HCT116 (cell line): Measurements from ENCODE around the gene C10orf105. TPM values are rescaled to one million over a fixed set of nuclear protein-coding genes. Genes with fewer than 3 reads are reported as not detected.

Experiments
- ATAC-seq: fragments of 200-7000 bp; cut with Tn5 transposase; 2 replicates; pipeline ENCODE4 v1.9.1; 2020; ENCODE audit warnings: mild to moderate bottlenecking, moderate library complexity
- BruUV-seq: library from RNA; stranded (reverse); fragments of 400-500 nt; replicated peaks from 2 replicates; lab custom pipeline; 2021; lab: Mats Ljungman, UMichigan
- CTCF ChIA-PET: fragments of 300-600 bp; sonication (Branson Sonifier 250); formaldehyde crosslinking; loops from one replicate; lab custom pipeline; 2021; ENCODE audit warnings: antibody characterized with exemption; lab: Charles Lee
- POLR2A ChIA-PET: fragments of 300-600, 350-600 bp; sonication (Branson Sonifier 250); formaldehyde crosslinking; loops from one replicate; lab custom pipeline; 2021; ENCODE audit warnings: antibody characterized with exemption; lab: Charles Lee
- RAD21 ChIA-PET, 2 experiments: fragments of 300-600 bp; sonication (Branson Sonifier 250); formaldehyde crosslinking; loops; one replicate each; lab custom pipeline; 2023; ENCODE audit warnings: low total read pairs in 2 of 2; ENCODE audit not compliant: uncharacterized antibody in 2 of 2, unreplicated experiment in 2 of 2, low non-redundant PET in 1 of 2; lab: Charles Lee
- DNase-seq: peaks from one replicate; pipeline ENCODE4 v3.0.0-alpha.2; 2010; ENCODE audit warnings: low read depth, low spot score
- H2AFZ ChIP-seq: fragments of 200-600 bp; shearing (Covaris generic), sonication (generic); 2 replicates; pipeline ENCODE4 v1.6.1; 2017; ENCODE audit warnings: low read depth, mixed run types, mixed read lengths, antibody characterized with exemption, low read length; ENCODE audit not compliant: poor library complexity, severe bottlenecking
- H3K27ac ChIP-seq: 2 replicates; pipeline ENCODE4 v1.5.1; 2012; ENCODE audit warnings: low read depth, low read length
- H3K27me3 ChIP-seq: fragments of 200-600 bp; sonication (generic); 2 replicates; pipeline ENCODE4 v1.6.1; 2016; ENCODE audit warnings: mixed run types, low read length, mixed read lengths; ENCODE audit not compliant: insufficient read depth
- H3K36me3 ChIP-seq, 2 experiments: fragments of 200-500 bp in 1 of 2; fragments of 200-600 bp in 1 of 2; sonication (Bioruptor generic) in 1 of 2; sonication (generic) in 1 of 2; 2 replicates each; pipeline versions ENCODE4 v1.5.1 to v1.6.1; 2014 to 2016; ENCODE audit warnings: low read length in 2 of 2, inconsistent platforms in 1 of 2, mixed read lengths in 1 of 2, mixed run types in 1 of 2; ENCODE audit not compliant: insufficient read depth in 2 of 2, control insufficient read depth in 1 of 2
- H3K4me1 ChIP-seq, 2 experiments: fragments of 200-600 bp in 1 of 2; sonication (generic) in 1 of 2; 2 replicates each; pipeline versions ENCODE4 v1.5.1 to v1.6.1; 2012 to 2017; ENCODE audit warnings: low read length in 2 of 2, inconsistent platforms in 1 of 2, mild to moderate bottlenecking in 1 of 2, mixed read lengths in 1 of 2, mixed run types in 1 of 2, moderate library complexity in 1 of 2; ENCODE audit not compliant: insufficient read depth in 2 of 2, control insufficient read depth in 1 of 2
- H3K4me2 ChIP-seq: fragments of 200-600 bp; sonication (generic); 2 replicates; pipeline ENCODE4 v1.6.1; 2017; ENCODE audit warnings: mixed run types, low read length, mixed read lengths
- H3K4me3 ChIP-seq, 2 experiments: fragments of 200-600 bp in 1 of 2; sonication (generic) in 1 of 2; replicated peaks in 1 of 2; 2 replicates each; pipeline ENCODE4 v1.5.1; 2011 to 2016; ENCODE audit warnings: low read length in 2 of 2, control low read depth in 1 of 2, low read depth in 1 of 2, mild to moderate bottlenecking in 1 of 2, mixed read lengths in 1 of 2, mixed run types in 1 of 2
- H3K79me2 ChIP-seq: fragments of 200-600 bp; sonication (generic); 2 replicates; pipeline ENCODE4 v1.6.1; 2017; ENCODE audit warnings: mild to moderate bottlenecking, mixed run types, low read length, moderate library complexity, mixed read lengths; ENCODE audit not compliant: insufficient read depth
- H3K9ac ChIP-seq: fragments of 200-600 bp; sonication (generic); 2 replicates; pipeline ENCODE4 v1.6.1; 2016; ENCODE audit warnings: low read length, mixed read lengths
- H3K9me2 ChIP-seq: fragments of 200-600 bp; sonication (generic), shearing (Covaris generic); 2 replicates; pipeline ENCODE4 v1.6.1; 2017; ENCODE audit warnings: mixed run types, mild to moderate bottlenecking, moderate library complexity; ENCODE audit not compliant: insufficient read depth
- H3K9me3 ChIP-seq, 2 experiments: fragments of 200-500 bp in 1 of 2; fragments of 200-600 bp in 1 of 2; sonication (Bioruptor generic) in 1 of 2; sonication (generic) in 1 of 2; 2 replicates each; pipeline ENCODE4 v1.6.1; 2014 to 2017; ENCODE audit warnings: low read length in 2 of 2, mixed read lengths in 2 of 2, inconsistent platforms in 1 of 2, low read depth in 1 of 2, mild to moderate bottlenecking in 1 of 2, mixed run types in 1 of 2, moderate library complexity in 1 of 2; ENCODE audit not compliant: control insufficient read depth in 1 of 2, insufficient read depth in 1 of 2
- H4K20me1 ChIP-seq: fragments of 200-600 bp; sonication (generic), shearing (Covaris generic); 2 replicates; pipeline ENCODE4 v1.6.1; 2017; ENCODE audit warnings: mixed run types, mild to moderate bottlenecking, moderate library complexity; ENCODE audit not compliant: insufficient read depth
- CBX3 ChIP-seq: IDR thresholded peaks from 2 replicates; pipeline ENCODE4 v1.6.1; 2012; ENCODE audit warnings: low read depth
- CTCF ChIP-seq, 3 experiments: fragments of 200-600 bp in 1 of 3; sonication (generic) in 1 of 3; IDR thresholded peaks in 2 of 3; conservative IDR thresholded peaks in 1 of 3; 2 replicates each; pipeline ENCODE4 v1.5.1; 2012 to 2017; ENCODE audit warnings: low read depth in 2 of 3, low read length in 2 of 3, antibody characterized with exemption in 1 of 3, borderline replicate concordance in 1 of 3, control low read depth in 1 of 3, mild to moderate bottlenecking in 1 of 3, mixed read lengths in 1 of 3, mixed run types in 1 of 3, moderate library complexity in 1 of 3; ENCODE audit not compliant: insufficient read depth in 1 of 3
- EZH2 ChIP-seq: fragments of 200-600 bp; sonication (generic); IDR thresholded peaks from 2 replicates; pipeline ENCODE4 v1.6.1; 2017; ENCODE audit warnings: antibody characterized with exemption, mixed run types
- FOSL1 ChIP-seq: IDR thresholded peaks from 2 replicates; pipeline ENCODE4 v1.6.1; 2012; ENCODE audit warnings: low read depth
- JUND ChIP-seq: IDR thresholded peaks from 2 replicates; pipeline ENCODE4 v1.6.1; 2012
- POLR2A ChIP-seq: IDR thresholded peaks from 2 replicates; pipeline ENCODE4 v1.7.0; 2011; ENCODE audit warnings: borderline replicate concordance; ENCODE audit not compliant: insufficient read depth, insufficient read length; ENCODE audit errors: extremely low read depth
- RAD21 ChIP-seq: IDR thresholded peaks from 2 replicates; pipeline ENCODE4 v1.6.1; 2012; ENCODE audit warnings: low read depth, mild to moderate bottlenecking
- REST ChIP-seq: IDR thresholded peaks from 2 replicates; pipeline ENCODE4 v1.6.1; 2012; ENCODE audit warnings: low read depth
- ZFX ChIP-seq: fragments of 450-650 bp; IDR thresholded peaks from 2 replicates; pipeline ENCODE4 v1.6.1; 2017
- ZNF274 ChIP-seq: fragments of 200-500 bp; sonication (Bioruptor generic); IDR thresholded peaks from 2 replicates; pipeline ENCODE4 v1.6.1; 2014; ENCODE audit warnings: mild to moderate bottlenecking, low read depth, low read length, inconsistent platforms
- intact Hi-C: fragments of 100-400 bp; cut with micrococcal nuclease; formaldehyde crosslinking; loops from 2 replicates; pipeline ENCODE4 v1.10.0; 2022
- total RNA-seq: library from RNA; stranded (reverse); gene quantifications from one replicate; pipeline ENCODE4 v1.2.1, GENCODE V29; 2021; ENCODE audit not compliant: unreplicated experiment

The C10orf105 gene
- total RNA-seq, 1 experiment from 2014 or later, result not detected

- intact Hi-C loops, result no loop called here
- TF ChIP-seq RAD21 (no peak), EZH2 (no peak), CBX3 (no peak), POLR2A (no peak), CTCF (IDR thresholded peaks at IDR 0.05 in 2 of 3, conservative IDR thresholded peaks at IDR 0.05 in 1 of 3; ENCODE audit: borderline replicate concordance in 1 of 3, insufficient read depth in 1 of 3, low read depth in 2 of 3, low read length in 2 of 3) (no peak), ZNF274 (no peak), REST (no peak), JUND (no peak), FOSL1 (no peak), ZFX (no peak)
- TF ChIP-seq, all 23 proteins: peak for 0
- BruUV-seq, result no TSS peak
- ATAC-seq (no peak), DNase-seq (no peak)
- no peaks in the 10 kb centered on the region for H3K9me3 ChIP-seq
- H2AFZ ChIP-seq, result no peak overlapping the region
- H3K79me2 ChIP-seq, result no peaks in the 10 kb centered on the region
- no peaks in the 10 kb centered on the region for H4K20me1 ChIP-seq
- H3K36me3 ChIP-seq, result no peaks in the 10 kb centered on the region
- no peak overlapping the region for H3K4me2 ChIP-seq
- peaks cover 5% of the 10 kb centered on the region in 2 experiments; a peak in 2 of 4 replicates for H3K4me1 ChIP-seq
- ChIA-PET POLR2A (interaction anchor here (1.0 kb wide), 1 partner anchor 16 kb away, joined by 3 read pairs; no protein-coding TSS in a partner anchor), RAD21 (no interaction called here), CTCF (no interaction called here)
- no peak overlapping the region for H3K4me3 ChIP-seq
- no peak overlapping the region for H3K27ac ChIP-seq
- H3K27me3 ChIP-seq, result no peaks in the 10 kb centered on the region
- no peaks in the 10 kb centered on the region for H3K9me2 ChIP-seq
- no peak overlapping the region for H3K9ac ChIP-seq
Observed at GRCh38 chr10:71750986-71751385, 31.4 kb upstream of the C10orf105 start.
